ENCODE data around the gene MT3. TPM values are rescaled to one million over a fixed set of nuclear protein-coding genes. Genes with fewer than 3 reads are reported as not detected.
A peak's percentile ranks its signal among the peaks of the same experiment; 100 is the strongest.

Gene MT3
- total and polyA plus RNA-seq, 5 donors from 2014 or later, result 1.2 TPM; not detected in 4

DNA sequence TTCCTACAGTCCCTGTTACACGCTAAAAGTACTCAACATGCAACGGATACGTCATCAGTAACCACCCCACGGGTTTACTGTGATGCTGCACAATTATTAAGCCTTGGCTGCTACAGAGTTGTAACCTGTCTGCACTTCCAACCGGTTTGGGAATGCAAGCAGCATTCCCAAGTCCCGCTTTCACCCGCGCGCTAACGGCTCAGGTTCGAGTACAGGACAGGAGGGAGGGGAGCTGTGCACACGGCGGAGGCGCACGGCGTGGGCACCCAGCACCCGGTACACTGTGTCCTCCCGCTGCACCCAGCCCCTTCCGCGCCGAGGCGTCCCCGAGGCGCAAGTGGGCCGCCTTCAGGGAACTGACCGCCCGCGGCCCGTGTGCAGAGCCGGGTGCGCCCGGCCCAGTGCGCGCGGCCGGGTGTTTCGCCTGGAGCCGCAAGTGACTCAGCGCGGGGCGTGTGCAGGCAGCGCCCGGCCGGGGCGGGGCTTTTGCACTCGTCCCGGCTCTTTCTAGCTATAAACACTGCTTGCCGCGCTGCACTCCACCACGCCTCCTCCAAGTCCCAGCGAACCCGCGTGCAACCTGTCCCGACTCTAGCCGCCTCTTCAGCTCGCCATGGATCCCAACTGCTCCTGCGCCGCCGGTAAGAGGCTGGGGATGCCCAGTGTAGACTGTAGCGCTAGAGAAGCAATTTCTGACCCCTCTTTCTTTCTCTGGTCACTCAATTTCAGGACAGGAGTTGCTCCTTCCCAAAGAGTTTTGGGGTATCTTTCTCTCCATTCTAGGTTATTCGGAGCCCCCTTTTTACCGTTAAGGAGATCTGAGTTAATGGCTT lies 18.9 kb downstream of the MT3 start, which contains the start of gene MT2A:
Gene MT2A (plus strand): TSS at position 542 of the 833 bp plus-strand sequence. CDS start 72 bp downstream, at position 614.
- H3K4me3 ChIP-seq (ENCODE audit: low read depth, low read length), result peak within 1 kb of the TSS; percentile 95
- peak within 1 kb of the TSS; percentile 88 for H3K27ac ChIP-seq (ENCODE audit: insufficient read depth, low read length, poor library complexity, severe bottlenecking)
- no peaks in the 10 kb centered on the region for H3K27me3 Mint-ChIP-seq
- peak within 1 kb of the TSS; percentile 89 to 97 (median 96) for H3K27ac Mint-ChIP-seq
- peaks cover 14 to 44% (median 38%) of the 10 kb centered on the region in 4 donors for H3K4me1 Mint-ChIP-seq
- ATAC-seq (ENCODE audit: low read depth in 2 of 2) (peak; percentile 90 to 91), DNase-seq (peak; percentile 80 to 95 (median 82))
- no peaks in the 10 kb centered on the region for H3K9me3 Mint-ChIP-seq
- H3K36me3 ChIP-seq (ENCODE audit: control insufficient read depth, insufficient read depth, low read length), result no peaks in the 10 kb centered on the region
- no peaks in the 10 kb centered on the region for H3K27me3 ChIP-seq (ENCODE audit: control insufficient read depth, insufficient read depth, low read length)
- H3K4me3 Mint-ChIP-seq, result peak within 1 kb of the TSS; percentile 92 to 99 (median 98)
- no peaks in the 10 kb centered on the region for H3K36me3 Mint-ChIP-seq
- H3K9me3 ChIP-seq (ENCODE audit: control insufficient read depth in 2 of 2, low read length in 2 of 2), result no peaks in the 10 kb centered on the region
- peaks cover 41% of the 10 kb centered on the region for H3K4me1 ChIP-seq (ENCODE audit: control insufficient read depth, insufficient read depth, low read length, poor library complexity, severe bottlenecking)

DNA sequence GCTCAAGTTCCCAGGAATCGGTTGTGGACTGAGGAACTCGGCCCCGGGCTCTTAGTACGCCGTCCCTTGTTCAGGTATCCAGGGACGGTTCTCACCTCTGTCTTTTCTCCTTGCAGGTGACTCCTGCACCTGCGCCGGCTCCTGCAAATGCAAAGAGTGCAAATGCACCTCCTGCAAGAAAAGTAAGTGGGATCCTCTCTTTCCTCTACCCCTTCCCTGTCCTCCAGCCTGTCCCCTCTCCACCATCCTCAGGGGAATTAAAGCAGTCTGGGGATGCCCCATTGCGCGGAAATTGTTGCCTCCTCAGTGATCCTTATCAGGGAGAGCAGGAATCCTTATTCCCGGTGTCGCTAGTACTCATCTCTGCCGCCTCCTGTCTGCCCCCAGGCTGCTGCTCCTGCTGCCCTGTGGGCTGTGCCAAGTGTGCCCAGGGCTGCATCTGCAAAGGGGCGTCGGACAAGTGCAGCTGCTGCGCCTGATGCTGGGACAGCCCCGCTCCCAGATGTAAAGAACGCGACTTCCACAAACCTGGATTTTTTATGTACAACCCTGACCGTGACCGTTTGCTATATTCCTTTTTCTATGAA lies 19.6 kb downstream of the MT3 start:
- no peaks in the 10 kb centered on the region for H3K9me3 ChIP-seq (ENCODE audit: control insufficient read depth in 2 of 2, low read length in 2 of 2)
- Mint-ChIP-seq H3K27ac (peak overlapping the region; percentile 89 to 97 (median 96)), H3K36me3 (no peaks in the 10 kb centered on the region), H3K4me3 (peak overlapping the region; percentile 92 to 99 (median 98)), H3K27me3 (no peaks in the 10 kb centered on the region), H3K9me3 (no peaks in the 10 kb centered on the region), H3K4me1 (peaks cover 17 to 45% (median 36%) of the 10 kb centered on the region in 4 donors)
- H3K27ac ChIP-seq (ENCODE audit: insufficient read depth, low read length, poor library complexity, severe bottlenecking), result peak overlapping the region; percentile 88
- H3K4me3 ChIP-seq (ENCODE audit: low read depth, low read length), result peak overlapping the region; percentile 95
- DNase-seq (no peak), ATAC-seq (ENCODE audit: low read depth in 2 of 2) (no peak)
- H3K36me3 ChIP-seq (ENCODE audit: control insufficient read depth, insufficient read depth, low read length), result no peaks in the 10 kb centered on the region
- H3K27me3 ChIP-seq (ENCODE audit: control insufficient read depth, insufficient read depth, low read length), result no peaks in the 10 kb centered on the region
- H3K4me1 ChIP-seq (ENCODE audit: control insufficient read depth, insufficient read depth, low read length, poor library complexity, severe bottlenecking), result peaks cover 41% of the 10 kb centered on the region

DNA sequence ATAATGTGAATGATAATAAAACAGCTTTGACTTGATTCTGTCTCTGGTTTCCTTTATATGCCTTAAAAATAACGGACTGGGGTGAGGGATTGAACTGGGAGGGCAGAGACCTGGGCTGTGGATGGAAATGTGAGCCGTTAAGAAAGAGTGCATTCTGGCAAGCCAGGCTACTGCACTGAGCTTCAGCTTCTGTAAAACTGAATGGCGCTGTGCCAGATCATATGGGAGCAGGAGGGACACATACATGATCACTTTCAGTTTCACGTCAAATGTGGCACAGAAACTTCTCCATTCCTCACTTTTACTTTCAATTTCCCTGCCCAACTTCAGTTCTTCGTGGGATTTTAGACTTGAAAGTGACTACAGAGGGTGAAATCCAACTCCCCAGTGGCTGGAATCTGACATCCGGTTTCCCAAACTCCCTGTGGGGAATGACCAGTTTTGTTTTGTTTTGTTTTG lies 20.2 kb downstream of the MT3 start:
- Mint-ChIP-seq H3K4me3 (peak overlapping the region; percentile 92 to 99 (median 98)), H3K9me3 (no peaks in the 10 kb centered on the region), H3K27ac (peak overlapping the region; percentile 89 to 97 (median 96)), H3K27me3 (no peaks in the 10 kb centered on the region), H3K36me3 (no peaks in the 10 kb centered on the region), H3K4me1 (peaks cover 17 to 47% (median 36%) of the 10 kb centered on the region in 4 donors)
- no peaks in the 10 kb centered on the region for H3K9me3 ChIP-seq (ENCODE audit: control insufficient read depth in 2 of 2, low read length in 2 of 2)
- peak overlapping the region; percentile 88 for H3K27ac ChIP-seq (ENCODE audit: insufficient read depth, low read length, poor library complexity, severe bottlenecking)
- peaks cover 41% of the 10 kb centered on the region for H3K4me1 ChIP-seq (ENCODE audit: control insufficient read depth, insufficient read depth, low read length, poor library complexity, severe bottlenecking)
- no peaks in the 10 kb centered on the region for H3K27me3 ChIP-seq (ENCODE audit: control insufficient read depth, insufficient read depth, low read length)
- DNase-seq (peak; percentile 49 to 84 (median 76)), ATAC-seq (ENCODE audit: low read depth in 2 of 2) (peak; percentile 32 to 41)
- H3K36me3 ChIP-seq (ENCODE audit: control insufficient read depth, insufficient read depth, low read length), result no peaks in the 10 kb centered on the region
- peak overlapping the region; percentile 95 for H3K4me3 ChIP-seq (ENCODE audit: low read depth, low read length)

DNA sequence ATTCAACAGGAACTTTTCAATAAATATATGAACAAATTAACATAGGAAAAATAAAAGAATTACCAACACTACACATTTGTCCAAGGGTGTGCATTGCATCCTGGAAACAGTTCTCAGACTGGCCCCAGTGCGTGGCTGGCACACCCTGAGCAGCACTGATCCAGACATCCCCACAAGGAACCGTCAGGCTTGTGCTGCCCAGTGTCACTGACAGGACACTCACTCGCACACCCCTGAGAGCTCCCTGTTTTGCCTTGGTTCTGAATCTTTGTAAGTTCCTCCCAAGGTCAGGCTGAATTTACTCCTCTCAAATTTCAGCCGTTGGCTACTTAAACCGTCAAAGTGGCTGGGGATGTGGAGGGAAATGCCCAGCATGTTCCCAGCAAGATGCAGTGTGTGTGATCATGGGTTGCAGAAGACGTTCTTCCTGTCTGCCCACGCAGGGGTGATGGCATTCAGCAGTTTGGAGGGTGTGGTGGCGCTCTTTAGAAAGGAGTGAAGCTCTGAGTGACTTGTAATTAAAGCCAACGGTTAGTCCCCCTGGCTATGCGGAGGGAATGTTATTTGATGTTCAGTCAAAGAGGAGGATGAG lies 20.8 kb downstream of the MT3 start:
- Histone ChIP-seq H3K36me3 (ENCODE audit: control insufficient read depth, insufficient read depth, low read length) (no peaks in the 10 kb centered on the region), H3K27me3 (ENCODE audit: control insufficient read depth, insufficient read depth, low read length) (no peaks in the 10 kb centered on the region), H3K27ac (ENCODE audit: insufficient read depth, low read length, poor library complexity, severe bottlenecking) (peak overlapping the region; percentile 88), H3K4me3 (ENCODE audit: low read depth, low read length) (peak overlapping the region; percentile 95), H3K4me1 (ENCODE audit: control insufficient read depth, insufficient read depth, low read length, poor library complexity, severe bottlenecking) (peaks cover 41% of the 10 kb centered on the region), H3K9me3 (ENCODE audit: control insufficient read depth in 2 of 2, low read length in 2 of 2) (no peaks in the 10 kb centered on the region)
- ATAC-seq (ENCODE audit: low read depth in 2 of 2), result peak; percentile 41
- DNase-seq, result peak; percentile 45 to 83 (median 49)
- Mint-ChIP-seq H3K4me3 (peak overlapping the region; percentile 92 to 99 (median 98)), H3K27me3 (no peaks in the 10 kb centered on the region), H3K4me1 (peaks cover 17 to 47% (median 36%) of the 10 kb centered on the region in 4 donors), H3K36me3 (no peaks in the 10 kb centered on the region), H3K9me3 (no peaks in the 10 kb centered on the region), H3K27ac (peak overlapping the region; percentile 89 to 97 (median 96))

DNA sequence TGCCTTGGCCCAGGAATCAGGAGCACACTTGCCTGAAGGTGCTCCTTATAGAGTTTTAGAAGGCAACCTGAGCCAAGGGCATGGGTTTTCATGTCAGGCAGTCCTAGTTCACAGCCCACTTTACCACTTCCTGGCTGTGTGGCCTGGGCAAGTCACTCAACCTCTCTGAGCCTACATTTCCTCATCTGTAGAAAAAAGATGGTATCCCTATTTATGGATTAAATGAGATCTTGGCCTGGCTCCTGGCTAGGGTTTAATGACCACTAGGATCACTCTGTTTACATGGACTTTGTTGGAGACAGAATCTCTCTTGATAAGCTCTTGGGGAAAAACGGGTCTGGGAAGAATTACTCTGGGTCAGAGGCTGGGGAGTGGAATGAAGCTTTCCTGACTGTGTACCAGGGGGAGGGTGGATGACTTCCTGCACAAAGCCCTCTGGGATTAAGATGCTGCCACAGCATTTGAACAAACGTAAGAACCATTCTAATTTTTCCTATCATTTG lies 21.3 kb downstream of the MT3 start:
- no peaks in the 10 kb centered on the region for H3K36me3 Mint-ChIP-seq
- DNase-seq (no peak), ATAC-seq (ENCODE audit: low read depth in 2 of 2) (peak in 1 of 2 donors; percentile 4)
- Histone ChIP-seq H3K4me3 (ENCODE audit: low read depth, low read length) (peak overlapping the region; percentile 95), H3K27me3 (ENCODE audit: control insufficient read depth, insufficient read depth, low read length) (no peaks in the 10 kb centered on the region), H3K9me3 (ENCODE audit: control insufficient read depth in 2 of 2, low read length in 2 of 2) (no peaks in the 10 kb centered on the region), H3K4me1 (ENCODE audit: control insufficient read depth, insufficient read depth, low read length, poor library complexity, severe bottlenecking) (peaks cover 41% of the 10 kb centered on the region), H3K27ac (ENCODE audit: insufficient read depth, low read length, poor library complexity, severe bottlenecking) (peak overlapping the region; percentile 88), H3K36me3 (ENCODE audit: control insufficient read depth, insufficient read depth, low read length) (no peaks in the 10 kb centered on the region)
- peaks cover 17 to 47% (median 36%) of the 10 kb centered on the region in 4 donors for H3K4me1 Mint-ChIP-seq
- H3K4me3 Mint-ChIP-seq, result peak overlapping the region; percentile 92 to 99 (median 98)
- no peaks in the 10 kb centered on the region for H3K27me3 Mint-ChIP-seq
- no peaks in the 10 kb centered on the region for H3K9me3 Mint-ChIP-seq
- peak overlapping the region; percentile 89 to 97 (median 90) for H3K27ac Mint-ChIP-seq

DNA sequence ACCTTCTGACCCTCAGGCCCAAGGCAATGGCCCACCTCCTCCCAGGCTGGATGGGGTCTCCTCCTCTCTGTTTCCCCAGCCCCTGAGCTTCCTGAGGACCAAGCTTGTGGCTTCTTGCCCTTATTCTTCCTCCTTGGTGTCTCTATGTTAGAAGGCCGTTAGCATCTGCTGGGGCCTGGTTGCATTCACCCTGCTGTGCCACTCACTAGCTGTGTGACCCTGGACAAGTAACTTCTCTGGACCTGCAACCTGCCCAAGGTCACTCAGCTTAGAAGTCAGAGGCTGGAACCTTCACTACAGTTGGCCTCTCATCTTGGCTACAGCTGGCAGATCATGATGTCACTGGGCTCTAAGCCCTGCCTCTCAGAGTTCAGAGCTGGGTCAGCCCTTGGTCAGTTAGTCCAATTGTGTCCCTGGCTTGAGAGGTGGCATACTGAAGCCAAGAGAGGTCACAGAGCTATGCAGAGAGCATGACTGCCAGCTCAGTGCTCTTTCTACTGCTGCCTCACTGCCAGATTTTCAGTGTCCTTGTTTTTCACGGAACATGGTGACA lies 22.0 kb downstream of the MT3 start:
- no peaks in the 10 kb centered on the region for H3K36me3 Mint-ChIP-seq
- no peak for DNase-seq
- Histone ChIP-seq H3K36me3 (ENCODE audit: control insufficient read depth, insufficient read depth, low read length) (no peaks in the 10 kb centered on the region), H3K27me3 (ENCODE audit: control insufficient read depth, insufficient read depth, low read length) (no peaks in the 10 kb centered on the region), H3K9me3 (ENCODE audit: control insufficient read depth in 2 of 2, low read length in 2 of 2) (no peaks in the 10 kb centered on the region), H3K4me3 (ENCODE audit: low read depth, low read length) (no peak overlapping the region), H3K4me1 (ENCODE audit: control insufficient read depth, insufficient read depth, low read length, poor library complexity, severe bottlenecking) (peaks cover 41% of the 10 kb centered on the region), H3K27ac (ENCODE audit: insufficient read depth, low read length, poor library complexity, severe bottlenecking) (peak overlapping the region; percentile 88)
- peak overlapping the region; percentile 61 to 92 (median 68) for H3K4me3 Mint-ChIP-seq
- H3K27me3 Mint-ChIP-seq, result no peaks in the 10 kb centered on the region
- peak overlapping the region; percentile 89 to 98 (median 97) for H3K27ac Mint-ChIP-seq
- no peak for ATAC-seq (ENCODE audit: low read depth in 2 of 2)
- peaks cover 17 to 47% (median 35%) of the 10 kb centered on the region in 4 donors for H3K4me1 Mint-ChIP-seq
- no peaks in the 10 kb centered on the region for H3K9me3 Mint-ChIP-seq

DNA sequence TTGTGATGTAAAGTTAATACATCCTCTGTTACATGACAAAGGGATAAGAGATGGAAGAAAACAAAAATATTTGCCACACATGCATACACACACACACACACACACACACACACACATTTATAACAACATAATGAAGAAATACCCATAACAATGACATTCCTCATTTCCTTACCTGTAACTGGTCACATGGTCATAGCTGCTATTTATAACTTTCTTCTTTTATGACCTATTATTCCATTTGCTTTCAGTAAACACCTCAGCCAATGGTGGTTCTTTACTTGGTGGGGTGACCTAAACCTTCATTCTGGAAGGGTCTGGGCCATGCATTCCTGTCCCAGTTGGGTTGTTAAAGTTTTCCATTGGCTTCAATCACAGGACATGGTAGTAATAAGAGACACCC lies 24.4 kb downstream of the MT3 start:
- Mint-ChIP-seq H3K4me3 (peak overlapping the region in 1 of 4 donors; percentile 58), H3K9me3 (peaks cover 0 to 2% (median 0%) of the 10 kb centered on the region in 7 donors)

More for the DNA sequence above, 24.4 kb downstream of the MT3 start:
- peaks cover 6% of the 10 kb centered on the region for H3K27me3 Mint-ChIP-seq
- no peak for DNase-seq
- no peak overlapping the region for H3K27ac Mint-ChIP-seq
- H3K27ac ChIP-seq (ENCODE audit: insufficient read depth, low read length, poor library complexity, severe bottlenecking), result no peak overlapping the region
- no peaks in the 10 kb centered on the region for H3K9me3 ChIP-seq (ENCODE audit: control insufficient read depth in 2 of 2, low read length in 2 of 2)
- H3K36me3 Mint-ChIP-seq, result no peaks in the 10 kb centered on the region
- H3K27me3 ChIP-seq (ENCODE audit: control insufficient read depth, insufficient read depth, low read length), result peaks cover 4% of the 10 kb centered on the region
- H3K36me3 ChIP-seq (ENCODE audit: control insufficient read depth, insufficient read depth, low read length), result no peaks in the 10 kb centered on the region
- H3K4me1 ChIP-seq (ENCODE audit: control insufficient read depth, insufficient read depth, low read length, poor library complexity, severe bottlenecking), result peaks cover 37% of the 10 kb centered on the region
- H3K4me3 ChIP-seq (ENCODE audit: low read depth, low read length), result no peak overlapping the region
- no peak for ATAC-seq (ENCODE audit: low read depth in 2 of 2)
- H3K4me1 Mint-ChIP-seq, result peaks cover 17 to 44% (median 29%) of the 10 kb centered on the region in 4 donors

Measured in CD4-positive, CD25-positive, alpha-beta regulatory T cell (primary cell).